Right hindlimb (tissue), 1 donor: Measurements from ENCODE around the gene NDUFAF8.

Experiments
- DNase-seq: peaks from one replicate; pipeline ENCODE4 v3.0.0-alpha.2; 2018

NDUFAF8 gene

DNA sequence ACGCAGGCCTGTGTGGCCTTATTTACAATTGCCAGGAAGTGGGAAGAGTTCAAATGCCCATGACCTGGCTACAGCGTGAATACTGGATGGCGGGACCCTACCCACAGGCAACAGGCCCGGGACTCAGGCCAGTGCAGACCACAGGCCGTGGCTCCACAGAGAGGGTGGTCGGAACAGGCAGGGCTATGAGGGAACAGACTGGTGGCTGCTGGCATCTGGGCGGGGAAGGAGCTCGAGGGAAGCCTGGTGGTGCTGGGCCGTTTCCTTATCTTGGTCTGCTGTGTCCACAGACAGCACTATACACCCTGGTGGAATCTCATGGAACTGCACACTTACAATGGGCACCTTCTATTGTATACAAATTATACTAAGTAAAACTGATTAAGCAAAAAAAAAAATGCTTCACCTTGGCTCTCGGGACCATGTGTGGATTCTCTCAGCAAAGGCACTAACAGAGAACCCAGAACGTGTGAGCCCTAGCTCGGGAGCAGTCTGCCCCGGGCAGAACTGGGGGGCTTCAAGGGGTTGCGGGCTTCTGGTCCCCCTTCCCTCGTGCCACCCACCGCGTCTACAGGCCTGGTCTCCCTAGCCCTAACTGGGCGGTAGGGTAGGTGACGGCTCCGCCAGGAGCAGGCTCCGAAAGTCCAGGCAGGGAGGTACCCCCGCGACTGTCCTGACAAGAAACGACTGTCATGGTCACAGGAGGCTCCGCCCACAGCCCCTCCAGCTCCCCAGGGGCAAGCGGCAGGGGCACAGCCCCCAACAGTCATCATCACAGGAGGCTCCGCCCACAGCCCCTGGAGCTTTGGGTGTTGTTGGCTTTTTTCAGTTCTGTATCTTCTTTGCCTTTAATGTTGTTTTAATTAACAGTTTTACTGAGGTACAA is 38.2 kb upstream of the NDUFAF8 start:
- DNase-seq = no peak

GRCh38 chr17:81202318-81202717 is 36.8 kb upstream of the NDUFAF8 start:
- no peak for DNase-seq

DNA sequence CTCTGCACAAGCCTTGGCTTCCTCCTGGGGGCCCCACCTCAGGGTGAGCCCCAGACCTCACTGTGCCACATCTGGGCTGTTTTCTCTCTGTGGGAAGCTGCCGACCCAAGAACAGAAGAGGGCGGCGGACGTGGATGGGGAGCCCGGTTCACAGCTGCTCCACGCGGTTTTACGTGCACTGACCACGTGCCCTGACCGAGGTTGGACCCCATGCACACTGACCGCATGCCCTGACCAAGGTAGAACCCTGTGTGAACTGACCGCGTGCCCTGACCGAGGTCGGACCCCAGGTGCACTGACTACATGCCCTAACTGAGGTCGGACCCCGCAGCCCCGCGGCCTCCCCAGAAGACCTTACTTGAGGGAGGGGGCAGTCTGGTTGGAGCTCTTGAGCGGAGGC is 36.0 kb upstream of the NDUFAF8 start:
- DNase-seq = no peak

GRCh38 chr17:81204578-81204977 is 34.5 kb upstream of the NDUFAF8 start:
- DNase-seq = no peak

DNA sequence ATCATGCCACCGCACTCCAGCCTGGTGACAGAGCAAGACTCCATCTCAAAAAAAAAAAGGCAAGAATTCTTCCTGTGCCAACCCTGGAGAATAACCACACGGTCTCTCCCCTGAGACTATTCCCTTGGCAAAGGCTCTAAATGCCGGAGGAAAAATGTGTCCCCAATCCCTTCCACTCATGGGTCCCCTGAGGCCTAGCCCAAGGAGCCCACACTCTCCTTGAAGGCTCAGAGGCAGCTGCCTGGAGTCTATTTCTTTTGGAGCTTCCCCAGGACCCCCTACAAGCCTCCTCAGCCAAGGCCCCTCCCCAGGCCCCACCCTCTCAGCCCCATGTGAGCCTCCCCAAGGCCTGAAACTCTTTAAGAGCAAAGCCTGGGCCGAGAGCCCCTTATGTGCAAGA is 33.0 kb upstream of the NDUFAF8 start:
- no peak for DNase-seq

DNA sequence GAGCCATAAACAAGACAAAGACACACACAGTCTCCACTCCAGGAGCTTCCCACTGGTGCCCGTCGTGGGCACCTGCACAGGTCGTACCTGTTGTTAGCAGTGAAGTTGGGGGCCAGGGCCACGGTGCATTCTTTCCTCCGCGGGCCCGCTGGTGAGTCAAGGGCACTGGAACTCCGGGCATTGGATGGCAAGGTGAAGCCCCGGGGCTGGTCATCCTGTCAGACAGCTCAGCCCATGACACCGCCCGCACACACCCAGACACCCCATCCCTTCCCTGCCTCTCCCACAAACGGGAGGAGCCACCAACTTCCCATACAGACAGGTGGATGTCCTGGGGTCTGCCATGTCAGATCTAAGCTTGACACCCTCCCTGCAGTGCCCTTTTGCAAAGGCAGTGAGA is 32.5 kb upstream of the NDUFAF8 start:
- no peak for DNase-seq

DNA sequence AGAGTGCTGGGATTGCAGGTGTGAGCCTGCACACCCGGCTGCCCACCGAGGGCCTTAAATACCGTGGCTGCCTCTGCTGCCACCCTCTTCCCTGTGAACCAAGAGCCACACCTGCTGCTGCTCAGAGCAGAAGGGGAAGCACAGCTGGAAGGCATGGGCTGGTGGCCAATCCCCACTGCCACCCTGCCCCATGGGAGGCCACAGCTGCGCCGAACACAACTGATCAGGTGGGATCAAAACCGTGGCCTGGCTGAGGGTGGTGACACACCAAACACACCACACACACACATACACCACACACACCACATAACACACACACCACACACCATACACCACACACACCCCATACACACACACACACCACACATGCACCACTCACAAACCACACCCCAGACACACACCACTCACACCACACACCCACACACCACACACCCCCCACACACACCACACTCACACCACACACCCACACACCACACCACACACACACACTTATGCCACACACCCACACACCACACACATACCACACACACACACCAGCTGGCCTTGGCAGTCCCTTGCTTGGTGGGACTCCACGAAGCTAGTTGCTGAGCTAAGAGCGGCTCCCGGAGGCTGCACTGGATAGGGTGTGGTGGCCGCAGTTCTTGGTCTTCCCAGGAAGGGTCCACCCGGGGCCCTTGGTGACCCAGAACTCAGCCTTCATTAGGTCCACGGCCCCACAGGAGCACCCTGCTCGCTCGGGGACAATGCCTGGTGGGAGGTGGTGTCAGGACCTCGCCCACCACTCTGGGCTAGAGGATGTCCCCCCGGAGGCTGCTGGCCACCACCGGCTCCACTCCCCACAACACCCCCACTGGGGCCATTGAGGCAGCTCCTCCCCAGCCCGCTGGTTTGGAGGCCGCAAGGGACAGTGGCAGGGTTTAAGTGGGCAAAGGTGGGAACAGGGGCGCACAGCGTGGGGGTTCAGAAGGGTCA is 31.2 kb upstream of the NDUFAF8 start:
- peak; percentile 44 for DNase-seq

DNA sequence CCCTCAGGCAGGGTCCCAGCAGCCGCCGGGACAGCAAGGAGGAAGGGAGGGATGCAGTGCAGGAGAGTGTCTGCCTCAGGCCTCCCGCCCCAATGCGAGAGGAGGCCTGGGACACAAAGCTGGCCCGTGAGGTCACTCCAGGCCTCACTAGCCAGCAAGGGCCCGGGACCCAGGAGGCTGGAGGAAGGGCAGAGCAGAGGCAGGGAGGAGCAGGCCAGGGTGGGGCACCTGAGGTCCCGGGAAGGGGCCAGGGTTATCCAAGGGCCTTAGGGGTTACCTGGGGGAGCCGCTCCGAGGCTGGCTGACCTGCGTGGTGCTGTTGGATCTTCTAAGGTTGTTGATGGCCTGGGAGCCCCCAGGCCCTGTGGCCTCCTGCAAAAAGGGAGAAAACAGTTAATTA is 30.5 kb upstream of the NDUFAF8 start:
- DNase-seq = no peak

DNA sequence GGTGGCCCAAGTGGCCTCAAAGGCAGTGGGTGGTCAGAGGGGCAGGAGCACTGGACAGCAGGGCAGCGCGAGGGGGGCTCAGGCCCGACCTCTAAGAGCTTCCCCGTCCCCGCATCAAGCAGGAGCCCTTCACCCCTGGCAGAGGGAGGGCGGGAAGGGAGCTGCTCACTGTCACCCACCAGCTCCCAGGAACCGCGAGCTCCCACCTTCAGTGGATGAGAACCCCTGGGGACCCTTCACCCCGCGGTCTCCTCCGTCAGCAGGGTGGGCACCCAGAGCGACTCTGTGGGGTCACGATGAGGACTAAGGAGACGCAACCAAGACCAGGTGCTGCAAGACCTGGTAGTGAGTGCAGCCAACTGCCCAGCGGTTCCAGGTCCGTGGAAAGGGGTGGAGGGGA is 30.0 kb upstream of the NDUFAF8 start:
- DNase-seq = no peak

DNA sequence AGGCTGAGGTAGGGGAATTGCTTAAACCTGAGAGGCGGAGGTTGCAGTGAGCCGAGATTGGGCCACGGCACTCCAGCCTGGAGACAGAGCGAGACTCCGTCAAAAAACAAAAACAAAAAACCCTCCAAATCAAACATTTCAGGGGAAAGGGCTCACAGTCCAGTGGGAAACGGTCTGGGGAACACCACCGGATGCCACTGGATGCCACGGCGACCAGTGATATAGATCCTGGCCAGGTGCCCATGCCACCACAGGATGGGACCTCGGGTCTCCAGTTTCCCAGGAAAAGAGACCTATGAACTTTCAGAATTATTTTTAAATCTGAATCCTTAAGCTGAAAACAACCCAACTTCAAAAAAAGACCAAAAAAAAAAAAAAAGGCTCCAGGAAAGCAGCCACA is 28.7 kb upstream of the NDUFAF8 start:
- DNase-seq = no peak

GRCh38 chr17:81210868-81211267 is 28.2 kb upstream of the NDUFAF8 start:
- DNase-seq = no peak

GRCh38 chr17:81212365-81212764 is 26.8 kb upstream of the NDUFAF8 start:
- no peak for DNase-seq

DNA sequence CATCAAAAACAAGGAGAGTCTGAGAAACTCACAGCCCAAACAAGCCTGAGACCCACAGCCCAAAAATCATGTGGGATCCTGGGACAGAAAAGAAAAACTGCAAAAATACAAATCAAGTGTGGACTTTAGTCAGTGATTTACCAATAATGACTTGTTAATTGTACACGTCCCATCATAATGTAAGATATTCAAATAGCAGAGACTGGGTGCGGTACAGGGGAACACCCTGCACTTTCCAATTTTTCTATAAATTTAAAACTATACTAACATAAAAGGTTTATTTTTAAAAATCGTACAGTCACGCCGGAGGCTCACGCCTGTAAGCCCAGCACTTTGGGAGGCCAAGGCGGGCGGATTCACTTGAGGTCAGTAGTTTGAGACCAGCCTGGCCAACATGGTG is 25.1 kb upstream of the NDUFAF8 start:
- DNase-seq = no peak

DNA sequence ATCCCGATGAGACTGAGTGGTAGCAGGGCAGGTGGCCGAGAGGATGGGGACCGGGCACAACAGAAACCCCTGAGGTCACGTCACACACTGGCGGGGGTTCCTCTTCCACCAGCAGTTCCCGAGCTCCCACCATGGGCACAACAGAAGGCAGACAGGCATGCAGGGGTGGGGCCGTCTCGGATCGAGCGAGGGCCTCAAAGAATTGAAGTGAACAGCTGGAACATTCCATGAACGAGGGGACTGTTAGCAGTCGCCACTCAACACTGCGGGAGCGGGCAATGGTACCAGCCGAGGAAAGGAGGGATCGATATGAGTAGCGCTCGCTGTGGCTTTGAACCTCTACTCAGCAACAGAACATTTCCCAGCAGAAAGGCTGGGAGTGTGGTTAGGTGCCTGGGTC is 21.6 kb upstream of the NDUFAF8 start:
- peak; percentile 74 for DNase-seq

GRCh38 chr17:81218459-81218858 is 20.7 kb upstream of the NDUFAF8 start:
- no peak for DNase-seq

GRCh38 chr17:81218991-81219390 is 20.1 kb upstream of the NDUFAF8 start:
- DNase-seq = no peak

DNA sequence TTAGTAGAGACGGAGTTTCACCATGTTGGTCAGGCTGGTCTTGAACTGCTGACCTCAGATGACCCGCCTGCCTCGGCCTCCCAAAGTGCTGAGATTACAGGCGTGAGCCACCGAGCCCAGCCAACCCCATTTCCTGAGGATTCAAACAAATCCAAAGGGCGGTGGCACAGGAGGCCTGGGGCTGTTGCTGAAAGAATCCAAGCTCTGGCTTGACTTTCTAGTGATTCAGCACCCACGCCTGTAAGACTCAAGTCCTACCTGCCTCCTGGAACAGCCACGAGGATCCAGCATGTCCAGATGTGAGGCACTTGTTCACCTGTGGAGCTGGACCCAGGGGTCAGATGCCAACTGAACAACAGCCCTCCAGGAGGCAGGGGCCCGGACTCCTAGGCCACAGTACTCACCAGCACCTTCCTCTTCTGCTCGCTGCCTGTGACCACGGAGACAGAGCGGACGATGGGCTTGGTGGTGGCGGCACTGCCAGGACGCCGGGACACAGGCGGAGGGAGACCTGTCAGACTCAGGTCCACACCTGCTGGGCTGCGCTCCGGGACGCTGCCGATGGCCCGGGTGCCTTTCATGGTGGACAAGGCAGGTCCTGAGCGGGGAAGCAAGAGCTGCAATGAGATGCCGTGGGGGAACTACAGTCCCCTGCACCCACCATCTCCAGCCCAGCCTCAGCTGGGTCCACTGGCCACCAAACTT is 19.5 kb upstream of the NDUFAF8 start:
- DNase-seq = no peak

GRCh38 chr17:81221371-81221841 is 17.7 kb upstream of the NDUFAF8 start:
- DNase-seq = no peak

DNA sequence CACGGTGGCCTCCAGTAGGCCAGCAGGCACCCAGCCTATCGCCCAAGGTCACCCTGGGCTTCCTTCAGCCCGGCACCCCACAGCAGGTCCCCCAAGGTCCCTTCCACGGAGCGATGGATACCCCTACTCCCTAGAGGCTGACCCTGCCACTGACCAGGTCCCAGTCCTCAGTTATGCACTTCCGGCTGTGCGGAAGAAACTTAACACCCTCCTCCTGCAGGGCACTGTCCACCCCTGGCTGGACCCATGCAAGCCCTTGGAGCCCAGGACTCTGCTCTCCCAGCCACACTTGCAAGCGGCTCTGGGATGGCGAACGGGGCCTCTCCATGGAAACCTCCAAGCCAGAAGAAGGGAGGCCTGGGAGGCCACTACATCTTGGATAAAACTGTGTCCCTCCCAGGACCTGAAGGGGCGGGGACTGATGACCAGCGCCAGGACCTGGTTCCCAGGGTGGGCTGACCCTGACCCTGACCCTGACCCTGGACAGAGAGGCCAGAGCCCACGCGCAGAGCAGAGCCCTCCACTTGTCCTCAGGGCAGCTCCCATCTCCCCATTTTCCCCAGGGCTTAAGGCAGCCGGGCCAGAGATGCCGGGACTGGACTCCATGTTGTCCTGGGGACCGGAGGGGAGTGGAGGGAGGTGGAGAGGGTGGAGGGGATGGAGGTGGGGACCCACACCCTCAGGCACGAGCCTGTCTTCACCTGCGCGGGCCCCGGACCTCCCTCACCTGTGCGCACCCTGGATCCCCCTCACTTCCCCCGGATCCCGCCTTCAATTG is 17.1 kb upstream of the NDUFAF8 start:
- no peak for DNase-seq

- DNase-seq = no peak
These were observed 16.6 kb upstream of the NDUFAF8 start for GRCh38 chr17:81222620-81222905.

GRCh38 chr17:81222906-81223761 is 16.0 kb upstream of the NDUFAF8 start, which contains the start of gene CEP131:
Gene CEP131, minus strand, starts transcription at chr17:81222965. Its CDS starts 2,909 bp downstream, at chr17:81220056.
- peak; percentile 99 for DNase-seq
